GM12875 (cell line): ENCODE data around the gene TAF4B.
"Not testable (repeated sequence)": the region's sequence is repeated elsewhere in the genome, so short reads cannot be mapped to it uniquely, and the experiment has no call there.

ENCODE experiments used
- H3K4me3 ChIP-seq: one replicate; pipeline ENCODE4 v1.5.1; 2011; ENCODE audit warnings: low read depth, low read length, control low read depth
- TF ChIP-seq, protein P1 (sequence below): IDR thresholded peaks from 2 replicates; pipeline ENCODE4 v1.5.1; 2011; ENCODE audit warnings: low read depth, mild to moderate bottlenecking, control low read depth, inconsistent platforms, low read length, moderate library complexity, borderline replicate concordance; ENCODE audit not compliant: insufficient read depth

The TAF4B gene

DNA sequence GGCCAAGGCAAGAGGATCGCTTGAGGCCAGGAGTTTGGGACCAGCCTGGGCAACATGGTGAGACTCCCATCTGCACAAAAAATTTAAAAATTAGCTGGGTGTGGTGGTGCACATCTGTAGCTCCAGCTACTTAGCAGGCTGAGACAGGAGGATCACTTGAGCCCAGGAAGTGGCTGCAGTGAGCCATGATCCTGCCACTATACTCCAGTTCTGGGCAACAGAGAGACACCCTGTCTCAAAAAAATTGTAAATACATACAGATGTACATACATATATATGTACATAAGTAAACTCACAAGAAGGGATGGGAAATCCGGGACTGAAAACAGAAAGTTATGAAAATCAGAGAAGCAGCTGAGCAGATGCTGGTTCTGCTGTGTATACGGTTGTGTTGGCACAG lies 29.6 kb upstream of the TAF4B start:
- TF ChIP-seq, protein P1, sequence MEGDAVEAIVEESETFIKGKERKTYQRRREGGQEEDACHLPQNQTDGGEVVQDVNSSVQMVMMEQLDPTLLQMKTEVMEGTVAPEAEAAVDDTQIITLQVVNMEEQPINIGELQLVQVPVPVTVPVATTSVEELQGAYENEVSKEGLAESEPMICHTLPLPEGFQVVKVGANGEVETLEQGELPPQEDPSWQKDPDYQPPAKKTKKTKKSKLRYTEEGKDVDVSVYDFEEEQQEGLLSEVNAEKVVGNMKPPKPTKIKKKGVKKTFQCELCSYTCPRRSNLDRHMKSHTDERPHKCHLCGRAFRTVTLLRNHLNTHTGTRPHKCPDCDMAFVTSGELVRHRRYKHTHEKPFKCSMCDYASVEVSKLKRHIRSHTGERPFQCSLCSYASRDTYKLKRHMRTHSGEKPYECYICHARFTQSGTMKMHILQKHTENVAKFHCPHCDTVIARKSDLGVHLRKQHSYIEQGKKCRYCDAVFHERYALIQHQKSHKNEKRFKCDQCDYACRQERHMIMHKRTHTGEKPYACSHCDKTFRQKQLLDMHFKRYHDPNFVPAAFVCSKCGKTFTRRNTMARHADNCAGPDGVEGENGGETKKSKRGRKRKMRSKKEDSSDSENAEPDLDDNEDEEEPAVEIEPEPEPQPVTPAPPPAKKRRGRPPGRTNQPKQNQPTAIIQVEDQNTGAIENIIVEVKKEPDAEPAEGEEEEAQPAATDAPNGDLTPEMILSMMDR = no peak
- no peak overlapping the region for H3K4me3 ChIP-seq

DNA sequence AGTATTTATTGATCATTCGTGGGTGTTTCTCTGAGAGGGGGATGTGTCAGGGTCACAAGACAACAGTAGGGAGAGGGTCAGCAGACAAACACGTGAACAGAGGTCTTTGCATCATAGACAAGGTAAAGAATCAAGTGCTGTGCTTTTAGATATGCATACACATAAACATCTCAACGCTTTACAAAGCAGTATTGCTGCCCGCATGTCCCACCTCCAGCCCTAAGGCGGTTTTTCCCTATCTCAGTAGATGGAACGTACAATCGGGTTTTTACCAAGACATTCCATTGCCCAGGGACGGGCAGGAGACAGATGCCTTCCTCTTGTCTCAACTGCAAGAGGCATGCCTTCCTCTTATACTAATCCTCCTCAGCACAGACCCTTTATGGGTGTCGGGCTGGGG lies 24.2 kb upstream of the TAF4B start:
- H3K4me3 ChIP-seq = not testable (repeated sequence)

DNA sequence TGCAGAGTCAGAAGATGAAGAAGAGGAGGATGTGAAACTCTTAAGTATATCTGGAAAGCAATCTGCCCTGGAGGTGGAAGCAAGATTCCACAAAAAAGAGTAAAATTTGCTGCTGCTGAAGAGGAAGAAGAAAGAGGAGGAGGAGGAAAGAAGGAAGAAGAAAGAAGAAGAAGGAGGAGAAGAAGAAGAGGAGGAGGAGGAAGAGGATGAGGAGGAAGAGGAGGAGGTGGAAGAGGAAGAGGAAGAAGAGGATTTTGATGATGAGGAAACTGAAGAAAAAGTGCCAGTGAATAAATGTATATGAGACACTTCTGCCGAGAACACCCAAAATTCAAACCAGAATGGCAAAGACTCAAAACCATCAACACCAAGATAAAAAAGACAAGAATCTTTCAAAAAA lies 20.9 kb upstream of the TAF4B start:
- TF ChIP-seq, protein P1 = no peak
- no peak overlapping the region for H3K4me3 ChIP-seq

DNA sequence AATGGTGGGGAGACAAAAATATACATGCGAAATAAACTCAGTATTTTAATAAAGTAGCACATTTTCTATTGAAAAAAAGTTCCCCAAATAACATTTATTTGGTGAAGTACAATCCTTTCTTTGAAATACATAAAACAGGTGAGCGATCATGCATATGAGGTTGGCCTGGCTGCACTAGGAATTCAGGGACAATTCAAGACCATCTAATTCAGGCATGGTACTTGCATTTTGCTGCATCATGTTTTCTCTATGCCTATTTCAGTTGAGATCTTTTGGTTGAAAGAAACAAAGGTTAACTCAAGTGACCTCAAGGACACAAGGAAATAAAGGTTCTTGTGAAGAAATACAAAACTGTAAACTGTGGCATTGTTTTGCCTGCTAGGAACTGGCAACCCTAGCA lies 19.8 kb upstream of the TAF4B start:
- TF ChIP-seq, protein P1 = no peak

DNA sequence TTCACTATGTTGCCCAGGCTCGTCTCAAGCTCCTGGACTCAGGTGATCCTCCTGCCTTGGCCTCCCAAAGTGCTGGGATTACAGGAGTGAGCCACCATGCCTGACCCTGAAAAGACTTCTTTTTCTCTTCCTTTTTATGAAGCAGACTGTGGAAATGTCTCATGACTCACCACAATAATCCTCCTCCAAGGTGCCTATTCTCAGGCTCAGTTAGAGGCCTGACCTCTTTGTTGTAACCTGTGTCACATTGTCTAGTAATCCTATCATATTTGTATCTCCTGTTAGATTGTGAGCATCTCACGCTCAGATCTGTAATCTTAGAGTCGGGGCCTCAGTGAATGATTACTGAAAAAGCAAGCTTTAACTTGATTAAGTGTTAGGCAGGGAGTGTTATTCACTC lies 18.3 kb upstream of the TAF4B start:
- TF ChIP-seq, protein P1 = no peak
- H3K4me3 ChIP-seq = no peak overlapping the region

More for the DNA sequence above, 19.8 kb upstream of the TAF4B start:
- H3K4me3 ChIP-seq = no peak overlapping the region

DNA sequence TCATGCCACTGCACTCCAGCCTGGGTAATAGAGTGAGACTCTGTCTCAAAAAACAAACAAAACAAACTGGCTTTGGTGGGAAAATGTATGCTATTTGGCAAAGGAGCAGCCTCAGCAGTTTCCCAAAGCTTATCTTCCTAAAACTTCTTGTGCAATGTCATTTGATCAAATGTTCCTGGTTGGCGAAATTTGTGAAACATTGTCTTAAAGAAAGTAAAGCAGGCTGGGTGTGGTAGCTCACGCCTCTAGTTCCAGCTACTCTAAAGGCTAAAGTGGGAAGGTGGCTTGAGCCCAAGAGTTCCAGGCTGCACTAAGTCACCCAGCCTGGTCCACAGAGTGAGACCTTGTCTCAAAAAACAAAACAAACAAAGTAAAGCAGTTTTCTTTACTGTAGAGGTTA lies 17.3 kb upstream of the TAF4B start:
- TF ChIP-seq, protein P1 = no peak

DNA sequence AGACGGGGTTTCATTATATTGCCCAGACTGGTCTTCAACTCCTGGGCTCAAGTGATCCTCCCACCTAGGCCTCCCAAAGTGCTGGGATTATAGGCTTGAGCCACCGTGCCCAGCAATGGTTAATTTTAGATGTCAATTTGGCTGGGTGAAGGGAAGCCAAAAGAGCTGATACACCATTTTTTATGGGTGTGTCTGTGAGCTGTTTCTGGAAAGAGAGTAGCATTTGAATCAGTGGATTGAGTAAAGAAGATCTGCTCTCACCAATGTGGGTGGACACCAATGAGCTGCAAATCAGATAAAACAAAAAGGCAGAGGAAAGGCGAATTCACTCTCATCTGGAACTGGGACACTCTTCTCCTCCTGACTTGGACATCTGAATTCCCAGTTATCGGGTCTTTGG lies 16.1 kb upstream of the TAF4B start:
- H3K4me3 ChIP-seq = no peak overlapping the region
- TF ChIP-seq, protein P1 = no peak

More for the DNA sequence above, 17.3 kb upstream of the TAF4B start:
- H3K4me3 ChIP-seq = no peak overlapping the region
